ENCODE results near the gene KCNT1. TPM values are rescaled to one million over a fixed set of nuclear protein-coding genes. Genes with fewer than 3 reads are reported as not detected.

Gene KCNT1
- polyA plus RNA-seq, 1 experiment, result not detected

DNA sequence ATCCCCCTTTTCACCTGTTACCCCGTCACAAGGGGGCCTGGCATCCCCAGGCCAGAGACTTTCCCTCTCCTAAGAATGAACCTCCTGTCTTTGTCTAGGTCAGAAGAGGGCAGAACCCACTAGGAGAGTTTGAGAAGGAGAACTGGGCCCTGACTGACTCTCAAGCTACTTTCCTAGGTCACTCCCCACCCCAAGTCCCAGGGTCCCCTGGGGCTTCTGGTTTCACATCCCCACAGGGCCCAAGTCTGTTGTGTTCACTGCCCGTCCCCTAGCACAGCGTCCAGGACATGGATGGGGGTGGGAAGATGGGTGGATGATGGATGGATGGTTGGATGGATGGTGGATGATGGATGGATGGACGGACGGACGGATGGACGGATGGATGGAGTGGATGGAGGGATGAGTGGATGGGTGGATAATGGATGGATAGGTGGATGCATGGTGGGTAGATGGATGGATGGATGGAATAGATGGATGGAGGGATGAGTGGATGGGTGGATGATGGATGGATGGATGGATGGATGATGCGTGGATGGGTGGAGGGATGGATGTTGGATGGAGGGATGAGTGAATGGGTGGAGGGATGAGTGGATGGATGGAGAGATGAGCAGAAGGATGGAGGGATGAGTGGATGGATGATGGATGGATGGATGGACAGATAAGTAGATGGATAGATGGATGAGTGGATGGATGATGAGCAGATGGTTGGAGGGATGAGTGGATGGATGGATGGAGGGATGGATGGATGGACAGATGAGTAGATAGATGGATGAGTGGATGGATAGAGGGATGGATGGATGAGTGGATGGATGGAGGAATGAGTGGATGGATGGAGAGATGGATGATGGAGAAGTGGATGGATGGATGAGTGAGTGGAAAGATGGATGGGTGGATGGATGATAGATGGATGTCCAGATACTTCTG, 50.6 kb downstream of the KCNT1 start:
- Histone ChIP-seq H3K4me3 (ENCODE audit: low read depth, low read length) (no peak overlapping the region), H3K27me3 (ENCODE audit: control insufficient read depth, insufficient read depth, low read length) (no peaks in the 10 kb centered on the region), H3K36me3 (ENCODE audit: control insufficient read depth, insufficient read depth, low read length) (no peaks in the 10 kb centered on the region)
- ChIA-PET POLR2A (no interaction called here), CTCF (no interaction called here)
- no peak for DNase-seq (ENCODE audit: low read depth)
- TF ChIP-seq, protein P1, sequence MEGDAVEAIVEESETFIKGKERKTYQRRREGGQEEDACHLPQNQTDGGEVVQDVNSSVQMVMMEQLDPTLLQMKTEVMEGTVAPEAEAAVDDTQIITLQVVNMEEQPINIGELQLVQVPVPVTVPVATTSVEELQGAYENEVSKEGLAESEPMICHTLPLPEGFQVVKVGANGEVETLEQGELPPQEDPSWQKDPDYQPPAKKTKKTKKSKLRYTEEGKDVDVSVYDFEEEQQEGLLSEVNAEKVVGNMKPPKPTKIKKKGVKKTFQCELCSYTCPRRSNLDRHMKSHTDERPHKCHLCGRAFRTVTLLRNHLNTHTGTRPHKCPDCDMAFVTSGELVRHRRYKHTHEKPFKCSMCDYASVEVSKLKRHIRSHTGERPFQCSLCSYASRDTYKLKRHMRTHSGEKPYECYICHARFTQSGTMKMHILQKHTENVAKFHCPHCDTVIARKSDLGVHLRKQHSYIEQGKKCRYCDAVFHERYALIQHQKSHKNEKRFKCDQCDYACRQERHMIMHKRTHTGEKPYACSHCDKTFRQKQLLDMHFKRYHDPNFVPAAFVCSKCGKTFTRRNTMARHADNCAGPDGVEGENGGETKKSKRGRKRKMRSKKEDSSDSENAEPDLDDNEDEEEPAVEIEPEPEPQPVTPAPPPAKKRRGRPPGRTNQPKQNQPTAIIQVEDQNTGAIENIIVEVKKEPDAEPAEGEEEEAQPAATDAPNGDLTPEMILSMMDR (IDR thresholded peaks at IDR 0.05; ENCODE audit: insufficient read depth, low read depth, low read length), result no peak

DNA sequence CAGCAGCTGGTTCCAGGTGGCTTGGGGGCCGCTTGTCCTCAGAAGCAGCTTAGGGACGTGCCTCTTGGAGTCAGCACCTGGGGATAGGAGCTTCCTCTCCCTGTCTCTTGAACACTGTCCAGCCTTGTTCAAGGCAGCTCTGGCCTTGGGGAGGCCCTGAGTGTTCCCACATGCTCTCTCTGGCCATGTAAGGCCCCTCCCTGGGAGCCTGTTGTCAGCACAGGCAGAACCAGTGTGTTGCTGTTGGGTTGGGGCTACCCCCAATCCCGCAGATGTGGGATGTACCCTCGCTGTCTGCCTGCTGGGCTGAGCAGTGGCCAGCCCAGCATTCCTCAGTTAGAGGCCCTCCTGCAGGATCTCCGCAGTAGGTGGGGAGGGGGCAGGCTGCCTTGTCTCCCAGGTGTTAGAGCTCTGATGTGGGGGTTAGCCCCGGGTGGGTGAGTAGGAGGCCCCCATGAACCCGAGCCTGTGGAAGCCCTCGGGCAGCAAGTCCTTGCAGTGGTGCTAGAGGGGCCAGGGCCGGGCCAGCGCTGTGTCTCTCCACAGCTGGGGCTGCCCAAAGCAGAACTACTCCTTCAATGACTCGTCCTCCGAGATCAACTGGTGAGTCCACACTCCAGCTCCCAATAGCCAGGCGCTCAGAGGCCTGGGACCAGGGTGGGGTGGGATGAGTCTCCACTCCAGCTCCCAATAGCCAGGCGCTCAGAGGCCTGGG, 51.6 kb downstream of the KCNT1 start:
- POLR2A ChIA-PET, result no interaction called here
- Histone ChIP-seq H3K36me3 (ENCODE audit: control insufficient read depth, insufficient read depth, low read length) (no peaks in the 10 kb centered on the region), H3K4me3 (ENCODE audit: low read depth, low read length) (no peak overlapping the region), H3K27me3 (ENCODE audit: control insufficient read depth, insufficient read depth, low read length) (no peaks in the 10 kb centered on the region)
- CTCF ChIA-PET, result no interaction called here
- TF ChIP-seq, protein P1 (IDR thresholded peaks at IDR 0.05; ENCODE audit: insufficient read depth, low read depth, low read length), result no peak
- no peak for DNase-seq (ENCODE audit: low read depth)

- Histone ChIP-seq H3K27me3 (ENCODE audit: control insufficient read depth, insufficient read depth, low read length) (no peaks in the 10 kb centered on the region), H3K36me3 (ENCODE audit: control insufficient read depth, insufficient read depth, low read length) (no peaks in the 10 kb centered on the region), H3K4me3 (ENCODE audit: low read depth, low read length) (no peak overlapping the region)
- no peak for DNase-seq (ENCODE audit: low read depth)
- TF ChIP-seq, protein P1 (IDR thresholded peaks at IDR 0.05; ENCODE audit: insufficient read depth, low read depth, low read length), result no peak
- CTCF ChIA-PET, result no interaction called here
- POLR2A ChIA-PET, result no interaction called here
These were observed 54.6 kb downstream of the KCNT1 start for GRCh38 chr9:135756576-135756975.

GRCh38 chr9:135757356-135757755, 55.4 kb downstream of the KCNT1 start:
- POLR2A ChIA-PET, result no interaction called here
- TF ChIP-seq, protein P1 (IDR thresholded peaks at IDR 0.05; ENCODE audit: insufficient read depth, low read depth, low read length), result no peak

GRCh38 chr9:135758056-135758455, 56.1 kb downstream of the KCNT1 start:
- no peak overlapping the region for H3K4me3 ChIP-seq (ENCODE audit: low read depth, low read length)
- no peaks in the 10 kb centered on the region for H3K36me3 ChIP-seq (ENCODE audit: control insufficient read depth, insufficient read depth, low read length)
- H3K27me3 ChIP-seq (ENCODE audit: control insufficient read depth, insufficient read depth, low read length), result no peaks in the 10 kb centered on the region
- ChIA-PET CTCF (no interaction called here), POLR2A (no interaction called here)
- no peak for DNase-seq (ENCODE audit: low read depth)
- TF ChIP-seq, protein P1 (IDR thresholded peaks at IDR 0.05; ENCODE audit: insufficient read depth, low read depth, low read length), result no peak

More at GRCh38 chr9:135757356-135757755, 55.4 kb downstream of the KCNT1 start:
- Histone ChIP-seq H3K36me3 (ENCODE audit: control insufficient read depth, insufficient read depth, low read length) (no peaks in the 10 kb centered on the region), H3K27me3 (ENCODE audit: control insufficient read depth, insufficient read depth, low read length) (no peaks in the 10 kb centered on the region), H3K4me3 (ENCODE audit: low read depth, low read length) (no peak overlapping the region)
- CTCF ChIA-PET, result no interaction called here
- DNase-seq (ENCODE audit: low read depth), result no peak

Data from BJ (cell line).